Measurements from ENCODE around the gene GPD1L. TPM values are rescaled to one million over a fixed set of nuclear protein-coding genes. Genes with fewer than 3 reads are reported as not detected.

The GPD1L gene
- total RNA-seq, 4 donors from 2014 or later = 80.8 to 168 (median 91.3) TPM

DNA sequence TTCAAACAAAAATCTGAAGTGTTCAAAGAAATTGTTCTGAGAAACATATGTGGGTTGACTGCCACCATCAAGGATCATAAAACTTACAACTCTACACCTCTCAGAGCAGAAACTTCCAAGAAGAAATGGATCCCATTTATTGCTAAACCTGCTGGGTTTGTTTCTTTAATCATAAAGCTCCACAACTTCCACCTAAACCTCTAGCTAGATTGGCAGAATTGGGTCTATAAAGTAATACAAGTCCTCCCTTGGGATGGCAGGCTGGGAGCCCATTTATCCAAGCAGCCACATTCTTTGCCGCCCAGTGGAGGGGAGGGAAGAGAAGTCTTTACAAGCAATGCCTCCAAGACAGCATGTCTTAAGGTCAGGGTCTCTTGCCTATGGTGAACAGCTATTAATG is 91.6 kb downstream of the GPD1L start:
- no peak overlapping the region for H3K4me3 ChIP-seq
- ATAC-seq (no peak), DNase-seq (no peak)
- no peak overlapping the region for H3K27ac ChIP-seq
- TF ChIP-seq, protein P1, sequence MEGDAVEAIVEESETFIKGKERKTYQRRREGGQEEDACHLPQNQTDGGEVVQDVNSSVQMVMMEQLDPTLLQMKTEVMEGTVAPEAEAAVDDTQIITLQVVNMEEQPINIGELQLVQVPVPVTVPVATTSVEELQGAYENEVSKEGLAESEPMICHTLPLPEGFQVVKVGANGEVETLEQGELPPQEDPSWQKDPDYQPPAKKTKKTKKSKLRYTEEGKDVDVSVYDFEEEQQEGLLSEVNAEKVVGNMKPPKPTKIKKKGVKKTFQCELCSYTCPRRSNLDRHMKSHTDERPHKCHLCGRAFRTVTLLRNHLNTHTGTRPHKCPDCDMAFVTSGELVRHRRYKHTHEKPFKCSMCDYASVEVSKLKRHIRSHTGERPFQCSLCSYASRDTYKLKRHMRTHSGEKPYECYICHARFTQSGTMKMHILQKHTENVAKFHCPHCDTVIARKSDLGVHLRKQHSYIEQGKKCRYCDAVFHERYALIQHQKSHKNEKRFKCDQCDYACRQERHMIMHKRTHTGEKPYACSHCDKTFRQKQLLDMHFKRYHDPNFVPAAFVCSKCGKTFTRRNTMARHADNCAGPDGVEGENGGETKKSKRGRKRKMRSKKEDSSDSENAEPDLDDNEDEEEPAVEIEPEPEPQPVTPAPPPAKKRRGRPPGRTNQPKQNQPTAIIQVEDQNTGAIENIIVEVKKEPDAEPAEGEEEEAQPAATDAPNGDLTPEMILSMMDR (IDR thresholded peaks at IDR 0.05 in 4 of 5, conservative IDR thresholded peaks at IDR 0.05 in 1 of 5) = no peak
- TF ChIP-seq POLR2A (IDR thresholded peaks at IDR 0.05) = no peak
- in situ Hi-C loops (cut with MboI; ENCODE audit: low sequenced_read_pairs in 4 of 4) = no loop called here
- intact Hi-C loops (cut with DNase I; ENCODE audit: low total_unique reads) = no loop called here
- H3K36me3 ChIP-seq = no peaks in the 10 kb centered on the region
- peaks cover 22 to 30% of the 10 kb centered on the region in 2 donors for H3K4me1 ChIP-seq
- H3K9me3 ChIP-seq = no peaks in the 10 kb centered on the region
- H3K27me3 ChIP-seq = no peaks in the 10 kb centered on the region

DNA sequence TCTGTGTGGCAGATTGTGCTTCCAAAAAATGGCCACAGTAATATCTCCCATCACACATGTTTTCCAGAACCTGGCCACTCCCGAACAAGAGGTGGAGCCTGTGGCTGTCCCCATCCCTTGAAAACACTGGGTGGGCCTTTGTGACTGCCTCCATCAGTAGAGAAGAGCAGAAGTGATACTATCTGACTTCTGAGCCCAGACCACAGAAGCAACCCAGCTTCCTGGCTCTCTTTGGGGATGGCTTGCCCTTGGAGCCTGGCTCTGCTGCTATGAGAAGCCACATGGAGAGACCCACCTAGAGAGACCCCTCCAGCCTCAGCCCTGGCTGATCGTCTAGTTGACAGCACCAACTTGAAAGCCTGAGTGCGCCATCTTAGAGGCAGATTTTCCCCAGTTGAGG is 92.3 kb downstream of the GPD1L start:
- H3K27ac ChIP-seq = no peak overlapping the region
- ATAC-seq = no peak

DNA sequence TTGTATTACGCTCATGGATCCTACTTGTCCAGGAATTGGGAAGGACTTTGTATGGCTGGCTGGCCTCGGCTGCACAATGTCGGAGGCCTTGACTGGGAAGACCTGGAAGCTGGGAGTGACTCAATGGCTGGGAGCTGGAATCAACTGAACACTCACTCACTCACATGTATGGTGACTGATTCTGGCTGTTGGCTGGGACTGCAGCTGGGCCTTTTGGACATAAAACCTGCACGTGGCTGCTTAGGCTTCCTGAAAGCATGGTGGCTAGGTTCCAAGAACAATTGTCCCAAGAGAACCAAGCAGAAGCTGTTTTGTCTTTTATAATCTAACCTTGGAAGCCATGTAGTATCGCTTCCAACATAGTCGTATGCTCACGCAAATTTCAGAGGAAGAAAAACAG is 94.1 kb downstream of the GPD1L start:
- in situ Hi-C loops (cut with MboI; ENCODE audit: low sequenced_read_pairs in 4 of 4) (no loop called here), intact Hi-C loops (cut with DNase I; ENCODE audit: low total_unique reads) (no loop called here)
- Histone ChIP-seq H3K4me3 (no peak overlapping the region), H3K27ac (peak overlapping the region; percentile 52 to 77 (median 70)), H3K9me3 (no peaks in the 10 kb centered on the region), H3K36me3 (no peaks in the 10 kb centered on the region), H3K27me3 (no peaks in the 10 kb centered on the region), H3K4me1 (peaks cover 17 to 26% of the 10 kb centered on the region in 2 donors)
- ATAC-seq (peak; percentile 68 to 81), DNase-seq (peak; percentile 68 to 71)
- TF ChIP-seq, protein P1 (IDR thresholded peaks at IDR 0.05 in 4 of 5, conservative IDR thresholded peaks at IDR 0.05 in 1 of 5) = no peak
- TF ChIP-seq POLR2A (IDR thresholded peaks at IDR 0.05) = no peak

More for the DNA sequence above, 92.3 kb downstream of the GPD1L start:
- Histone ChIP-seq H3K4me3 (no peak overlapping the region), H3K4me1 (peaks cover 22 to 30% of the 10 kb centered on the region in 2 donors), H3K36me3 (no peaks in the 10 kb centered on the region), H3K27me3 (no peaks in the 10 kb centered on the region), H3K9me3 (no peaks in the 10 kb centered on the region)
- no peak for DNase-seq
- TF ChIP-seq, protein P1 (IDR thresholded peaks at IDR 0.05 in 4 of 5, conservative IDR thresholded peaks at IDR 0.05 in 1 of 5) = no peak
- no peak for TF ChIP-seq POLR2A (IDR thresholded peaks at IDR 0.05)
- intact Hi-C loops (cut with DNase I; ENCODE audit: low total_unique reads) (no loop called here), in situ Hi-C loops (cut with MboI; ENCODE audit: low sequenced_read_pairs in 4 of 4) (no loop called here)

DNA sequence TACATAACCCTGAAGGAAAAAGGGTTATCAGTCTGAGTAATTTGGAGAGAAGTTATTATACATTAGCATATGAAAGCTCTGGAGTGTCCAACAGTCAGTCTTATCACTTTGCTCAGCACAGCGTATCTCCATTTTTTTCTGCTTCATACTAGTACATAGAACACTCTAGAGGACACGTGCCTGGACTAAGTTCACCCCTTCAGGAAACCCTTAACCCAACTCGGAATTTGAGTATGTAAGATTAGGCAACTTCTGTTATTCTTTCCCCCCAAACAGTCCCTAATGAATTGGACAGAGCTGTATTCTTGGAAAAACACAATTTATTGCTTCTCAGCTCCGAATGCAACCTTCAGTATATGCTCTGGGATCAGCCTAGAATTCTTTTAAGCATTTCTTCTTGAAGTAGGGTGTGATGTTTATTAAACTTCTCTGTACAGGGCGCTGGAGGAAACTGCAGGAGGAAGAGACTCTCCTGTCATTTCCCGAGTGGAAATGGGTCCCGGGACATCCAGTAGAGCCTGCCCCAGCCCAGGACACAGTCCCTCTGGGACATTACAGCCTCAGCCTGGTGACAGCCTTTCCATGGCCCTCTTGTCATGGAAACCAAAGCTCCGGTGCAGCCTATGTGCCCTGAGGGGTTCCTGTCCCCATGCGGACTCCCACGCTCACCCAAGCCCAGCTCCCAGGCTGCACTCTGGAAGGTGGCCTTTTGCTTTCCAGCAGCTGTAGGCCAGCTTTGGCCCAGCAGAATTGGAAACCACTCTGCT is 94.8 kb downstream of the GPD1L start:
- H3K27me3 ChIP-seq = no peaks in the 10 kb centered on the region
- intact Hi-C loops (cut with DNase I; ENCODE audit: low total_unique reads) (no loop called here), in situ Hi-C loops (cut with MboI; ENCODE audit: low sequenced_read_pairs in 4 of 4) (no loop called here)
- H3K4me3 ChIP-seq = no peak overlapping the region
- peak; percentile 70 for ATAC-seq
- H3K36me3 ChIP-seq = no peaks in the 10 kb centered on the region
- TF ChIP-seq, protein P1 (IDR thresholded peaks at IDR 0.05 in 4 of 5, conservative IDR thresholded peaks at IDR 0.05 in 1 of 5) = no peak
- H3K9me3 ChIP-seq = no peaks in the 10 kb centered on the region
- H3K4me1 ChIP-seq = peaks cover 17 to 26% of the 10 kb centered on the region in 2 donors
- peak overlapping the region; percentile 52 to 77 (median 70) for H3K27ac ChIP-seq
- DNase-seq = no peak

Measured in gastrocnemius medialis (tissue), 4 donors.